HG02610 (cell line): Measurements from ENCODE around the gene WRAP73.

Experiments
- ATAC-seq: cut with Tn5 transposase; IDR thresholded peaks from one replicate; pipeline ENCODE4 v1.9.1; 2021; ENCODE audit warnings: mild to moderate bottlenecking, moderate library complexity; ENCODE audit not compliant: unreplicated experiment

The WRAP73 gene

GRCh38 chr1:3669971-3670431 is 20.1 kb upstream of the WRAP73 start:
- ATAC-seq, result no peak

- ATAC-seq, result no peak
These were observed 19.5 kb upstream of the WRAP73 start for GRCh38 chr1:3669421-3669821.

- no peak for ATAC-seq
These were observed 18.8 kb upstream of the WRAP73 start for GRCh38 chr1:3668585-3669300.

GRCh38 chr1:3668148-3668547 is 18.2 kb upstream of the WRAP73 start:
- ATAC-seq, result no peak

- no peak for ATAC-seq
These were observed 14.9 kb upstream of the WRAP73 start for GRCh38 chr1:3664700-3665375.

GRCh38 chr1:3663999-3664699 is 14.2 kb upstream of the WRAP73 start:
- no peak for ATAC-seq

- ATAC-seq, result no peak
These were observed 12.3 kb upstream of the WRAP73 start for GRCh38 chr1:3662080-3662671.

- ATAC-seq, result no peak
These were observed 11.7 kb upstream of the WRAP73 start for GRCh38 chr1:3661631-3662030.

- no peak for ATAC-seq
These were observed 10.8 kb upstream of the WRAP73 start for GRCh38 chr1:3660704-3661103.

GRCh38 chr1:3659093-3659492 is 9.2 kb upstream of the WRAP73 start:
- ATAC-seq, result no peak

GRCh38 chr1:3658231-3658615 is 8.3 kb upstream of the WRAP73 start:
- ATAC-seq, result no peak

- ATAC-seq, result no peak
These were observed 7.8 kb upstream of the WRAP73 start for GRCh38 chr1:3657578-3658230.

- peak; percentile 20 for ATAC-seq
These were observed 7.2 kb upstream of the WRAP73 start for GRCh38 chr1:3657096-3657475.

GRCh38 chr1:3656450-3657095 is 6.7 kb upstream of the WRAP73 start:
- ATAC-seq, result peak; percentile 53

- no peak for ATAC-seq
These were observed 4.8 kb upstream of the WRAP73 start for GRCh38 chr1:3654549-3655281.

- ATAC-seq, result no peak
These were observed 3.3 kb upstream of the WRAP73 start for GRCh38 chr1:3653286-3653618.

- ATAC-seq, result no peak
These were observed 2.8 kb upstream of the WRAP73 start for GRCh38 chr1:3652548-3653285.

- ATAC-seq, result no peak
These were observed 2.1 kb upstream of the WRAP73 start, which contains the start of gene TP73 for GRCh38 chr1:3651930-3652547. Gene TP73 (plus strand): TSS chr1:3652516. CDS start chr1:3682366, 29,850 bp downstream.
